ENCODE data around the gene TMEM145. TPM values are rescaled to one million over a fixed set of nuclear protein-coding genes. Genes with fewer than 3 reads are reported as not detected.
A peak's percentile ranks its signal among the peaks of the same experiment; 100 is the strongest.
"Not testable (repeated sequence)": the region's sequence is repeated elsewhere in the genome, so short reads cannot be mapped to it uniquely, and the experiment has no call there.

The TMEM145 gene
- 0.09 TPM in 1 of 2 replicates, not detected in the other for total RNA-seq

DNA sequence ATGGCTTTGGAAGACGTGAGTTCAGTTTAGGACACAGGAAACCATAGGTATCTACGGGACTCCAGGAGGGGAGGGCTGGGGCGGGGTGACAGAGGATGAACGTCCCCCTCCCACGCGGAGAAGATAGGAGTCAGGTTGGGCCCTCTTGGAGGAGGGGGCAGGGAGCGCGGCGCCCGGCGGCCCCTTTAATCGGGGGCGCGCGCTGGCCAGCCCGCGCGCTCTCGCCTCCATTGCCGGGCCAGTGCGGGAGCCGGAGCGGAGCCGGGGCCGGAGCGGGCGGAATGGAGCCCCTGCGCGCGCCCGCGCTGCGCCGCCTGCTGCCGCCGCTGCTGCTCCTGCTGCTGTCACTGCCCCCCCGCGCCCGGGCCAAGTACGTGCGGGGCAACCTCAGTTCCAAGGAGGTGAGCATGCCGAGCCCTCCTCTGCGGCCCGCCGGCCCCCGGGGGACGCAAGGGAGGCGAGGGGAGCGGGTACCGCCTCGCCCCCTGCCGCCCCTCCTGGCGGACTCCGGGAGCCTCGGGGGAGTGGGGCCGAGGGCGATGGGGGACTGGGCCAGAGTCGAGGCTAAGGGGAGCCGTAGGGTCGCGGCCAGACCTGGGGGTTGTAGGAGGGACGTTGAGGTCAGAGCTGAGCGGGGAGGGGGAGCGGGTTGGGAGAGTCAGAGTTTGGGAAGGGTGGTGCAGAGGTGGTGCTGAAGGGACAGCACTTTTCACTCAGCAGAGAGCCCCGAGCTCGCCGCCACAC lies at the start of gene TMEM145:
TSS of gene TMEM145 (plus strand) at position 214 of the 744 bp plus-strand sequence. CDS start at position 282, 68 bp downstream.
- peak; percentile 55 for DNase-seq

GRCh38 chr19:42266105-42266504 lies 47.0 kb upstream of the TMEM145 start:
- not testable (repeated sequence) for DNase-seq

- DNase-seq = not testable (repeated sequence)
Observed at GRCh38 chr19:42266928-42267603, 46.0 kb upstream of the TMEM145 start.

DNA sequence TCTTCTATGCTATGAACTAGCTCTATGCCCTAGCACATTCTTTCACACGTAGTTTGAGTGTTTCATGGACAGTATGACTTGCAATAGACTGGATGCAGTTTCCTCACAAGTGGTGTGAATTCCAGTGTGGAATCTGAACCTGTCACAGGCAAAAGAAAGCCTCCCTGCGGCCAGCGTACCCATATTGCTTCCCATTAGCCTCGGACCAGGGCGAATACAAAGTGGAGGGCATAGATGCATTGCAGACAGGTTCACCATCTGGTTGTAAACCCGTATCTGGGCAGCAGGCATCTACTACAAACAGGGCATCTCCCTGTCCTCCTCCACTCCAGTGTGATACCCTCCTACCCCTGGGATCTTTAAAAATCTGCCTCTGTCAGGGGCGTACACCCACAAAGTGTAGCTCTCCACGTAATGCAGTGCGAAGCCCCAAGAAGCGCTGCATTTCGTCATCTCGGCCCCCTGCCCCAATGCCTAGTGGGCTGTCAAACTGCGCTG lies 45.4 kb upstream of the TMEM145 start:
- DNase-seq = peak; percentile 18

- peak; percentile 100 for DNase-seq
Observed at GRCh38 chr19:42268142-42268703, 44.9 kb upstream of the TMEM145 start.

GRCh38 chr19:42268704-42269477 lies 44.2 kb upstream of the TMEM145 start, which contains the start of gene CIC:
Gene CIC (plus strand): TSS chr19:42269252. CDS start chr19:42271784, 2,532 bp downstream.
- peak; percentile 100 for DNase-seq

GRCh38 chr19:42269478-42270345 lies 43.4 kb upstream of the TMEM145 start:
- no peak for DNase-seq

DNA sequence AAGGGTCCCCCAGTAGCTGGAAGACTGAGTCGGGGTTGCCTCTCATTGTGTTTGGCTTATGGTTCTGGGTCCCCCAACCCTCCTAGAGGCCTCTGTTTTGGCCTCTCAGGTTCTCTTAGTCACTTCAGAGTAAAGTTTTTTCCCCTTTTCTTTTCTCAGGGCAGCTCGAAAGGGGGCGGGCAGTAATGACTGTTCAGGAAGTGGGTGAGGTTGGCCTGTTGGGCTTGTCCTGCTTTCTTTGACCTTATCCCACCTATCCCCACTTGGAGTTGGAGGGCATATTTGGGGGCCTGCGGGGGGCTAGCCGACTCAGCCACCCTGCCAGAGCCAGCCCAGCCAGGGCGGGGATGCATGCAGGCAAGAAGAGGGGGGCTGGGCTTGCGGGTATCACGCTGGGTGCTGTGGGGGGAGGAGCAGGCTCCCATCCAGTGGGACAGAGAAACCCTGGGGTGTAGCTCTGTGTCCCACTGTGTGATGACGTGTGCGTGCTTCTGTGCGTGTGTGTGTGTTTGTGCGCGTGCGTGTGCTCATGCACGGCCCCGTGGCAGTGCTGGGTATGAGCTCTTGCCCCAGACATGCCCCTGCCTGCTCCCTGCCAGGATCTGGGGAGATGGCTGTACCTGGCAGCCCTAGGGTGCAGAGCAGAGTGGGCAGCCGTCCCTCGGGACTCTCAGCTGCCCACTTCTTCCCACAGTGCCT lies 42.6 kb upstream of the TMEM145 start:
- peak; percentile 72 for DNase-seq

- no peak for DNase-seq
Observed at GRCh38 chr19:42271045-42271419, 42.1 kb upstream of the TMEM145 start.

DNA sequence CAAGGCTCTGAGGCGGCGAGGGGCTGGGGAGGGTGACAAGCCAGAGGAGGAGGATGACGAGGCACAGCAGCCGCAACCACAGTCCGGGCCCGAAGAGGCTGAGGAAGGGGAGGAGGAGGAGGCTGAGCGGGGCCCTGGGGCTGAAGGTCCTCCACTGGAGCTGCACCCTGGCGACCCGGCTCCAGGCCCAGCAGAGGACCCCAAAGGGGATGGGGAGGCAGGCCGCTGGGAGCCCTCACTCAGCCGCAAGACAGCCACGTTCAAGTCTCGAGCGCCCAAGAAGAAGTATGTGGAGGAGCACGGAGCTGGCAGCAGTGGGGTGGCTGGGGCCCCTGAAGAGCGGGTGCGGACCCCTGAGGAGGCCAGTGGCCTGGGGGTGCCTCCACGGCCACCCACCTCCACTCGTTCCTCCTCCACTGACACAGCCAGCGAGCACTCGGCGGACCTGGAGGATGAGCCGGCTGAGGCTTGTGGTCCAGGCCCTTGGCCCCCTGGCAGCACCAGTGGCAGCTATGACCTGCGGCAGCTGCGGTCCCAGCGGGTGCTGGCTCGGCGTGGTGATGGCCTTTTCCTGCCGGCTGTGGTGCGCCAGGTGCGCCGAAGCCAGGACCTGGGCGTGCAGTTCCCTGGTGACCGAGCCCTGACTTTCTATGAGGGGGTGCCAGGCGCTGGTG lies 41.1 kb upstream of the TMEM145 start:
- no peak for DNase-seq

DNA sequence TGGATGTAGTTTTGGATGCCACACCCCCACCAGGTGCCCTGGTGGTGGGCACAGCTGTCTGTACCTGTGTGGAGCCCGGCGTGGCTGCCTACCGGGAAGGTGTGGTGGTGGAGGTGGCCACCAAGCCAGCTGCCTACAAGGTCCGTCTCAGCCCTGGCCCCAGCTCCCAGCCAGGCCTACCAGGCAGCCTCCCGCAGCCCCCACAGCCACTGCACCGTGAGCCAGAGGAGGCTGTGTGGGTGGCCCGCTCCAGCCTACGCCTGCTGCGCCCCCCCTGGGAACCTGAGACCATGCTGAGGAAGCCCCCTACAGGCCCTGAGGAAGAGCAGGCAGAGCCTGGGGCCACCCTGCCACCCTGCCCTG lies 40.6 kb upstream of the TMEM145 start:
- no peak for DNase-seq

DNA sequence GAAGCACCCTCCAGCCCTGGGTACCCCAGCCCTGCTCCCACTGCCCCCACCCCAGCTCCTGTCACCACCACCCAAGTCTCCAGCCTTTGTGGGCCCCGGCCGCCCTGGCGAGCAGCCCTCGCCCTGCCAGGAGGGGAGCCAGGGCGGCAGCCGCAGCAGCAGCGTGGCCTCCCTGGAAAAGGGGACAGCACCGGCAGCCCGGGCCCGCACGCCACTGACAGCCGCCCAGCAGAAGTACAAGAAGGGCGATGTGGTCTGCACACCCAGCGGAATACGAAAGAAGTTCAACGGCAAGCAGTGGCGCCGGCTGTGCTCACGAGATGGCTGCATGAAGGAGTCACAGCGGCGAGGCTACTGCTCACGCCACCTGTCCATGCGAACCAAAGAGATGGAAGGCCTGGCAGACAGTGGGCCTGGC lies 40.1 kb upstream of the TMEM145 start:
- no peak for DNase-seq

DNA sequence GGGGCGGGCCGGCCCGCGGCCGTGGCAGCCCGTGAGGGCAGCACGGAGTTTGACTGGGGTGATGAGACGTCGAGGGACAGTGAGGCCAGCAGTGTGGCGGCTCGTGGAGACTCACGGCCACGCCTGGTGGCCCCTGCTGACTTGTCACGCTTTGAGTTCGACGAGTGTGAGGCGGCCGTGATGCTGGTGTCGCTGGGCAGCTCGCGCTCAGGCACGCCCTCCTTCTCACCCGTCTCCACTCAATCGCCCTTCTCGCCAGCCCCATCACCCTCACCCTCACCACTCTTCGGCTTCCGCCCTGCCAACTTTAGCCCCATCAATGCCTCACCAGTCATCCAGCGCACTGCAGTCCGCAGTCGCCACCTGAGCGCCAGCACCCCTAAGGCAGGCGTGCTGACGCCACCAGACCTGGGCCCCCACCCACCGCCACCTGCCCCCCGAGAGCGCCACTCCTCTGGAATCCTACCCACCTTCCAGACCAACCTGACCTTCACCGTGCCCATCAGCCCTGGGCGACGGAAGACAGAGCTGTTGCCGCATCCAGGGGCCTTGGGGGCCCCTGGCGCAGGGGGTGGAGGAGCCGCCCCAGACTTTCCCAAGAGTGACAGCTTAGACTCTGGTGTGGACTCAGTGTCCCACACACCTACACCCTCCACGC lies 39.6 kb upstream of the TMEM145 start:
- DNase-seq = no peak

GRCh38 chr19:42274065-42274682 lies 38.9 kb upstream of the TMEM145 start:
- no peak for DNase-seq

- DNase-seq = no peak
Observed at GRCh38 chr19:42275103-42275502, 38.0 kb upstream of the TMEM145 start.

DNA sequence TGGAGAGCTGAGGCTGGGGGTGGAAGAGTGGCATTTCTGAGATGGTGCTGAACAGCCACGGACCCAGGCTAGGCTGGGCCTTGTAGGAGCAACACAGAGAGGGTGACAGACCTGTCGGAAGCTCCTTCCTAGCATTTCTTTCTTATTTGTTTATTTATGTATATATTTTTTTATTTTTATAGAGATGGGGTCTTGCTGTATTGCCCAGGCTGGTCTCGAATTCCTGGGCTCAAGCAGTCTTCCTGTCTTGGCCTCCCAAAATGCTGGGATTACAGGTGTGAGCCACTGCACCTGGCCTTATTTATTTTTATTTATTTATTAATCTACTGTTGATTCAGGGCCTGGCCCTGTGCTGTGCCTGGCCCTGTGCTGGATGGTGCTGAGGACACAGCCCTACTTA lies 37.6 kb upstream of the TMEM145 start:
- no peak for DNase-seq

- no peak for DNase-seq
Observed at GRCh38 chr19:42276284-42276683, 36.8 kb upstream of the TMEM145 start.

DNA sequence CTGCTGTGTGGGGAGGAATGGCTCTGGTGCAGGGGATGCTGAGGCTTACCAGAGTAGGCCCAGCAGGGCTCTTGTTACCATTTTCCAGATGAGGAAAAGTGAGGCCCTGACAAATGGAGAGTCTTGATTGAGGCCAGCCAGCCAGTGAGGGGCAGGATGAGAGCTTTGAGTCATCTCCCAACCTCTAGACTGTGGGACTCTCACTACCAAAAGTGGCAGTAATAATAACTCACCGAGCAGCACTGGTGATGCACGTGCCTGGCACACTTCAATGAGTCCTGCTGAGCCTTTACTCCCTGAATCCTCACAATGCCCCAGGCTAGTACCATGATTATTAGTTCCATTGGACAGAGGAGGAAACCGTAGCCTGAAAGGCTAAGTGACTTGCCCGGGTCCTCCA lies 36.3 kb upstream of the TMEM145 start:
- no peak for DNase-seq

GRCh38 chr19:42277821-42278451 lies 35.2 kb upstream of the TMEM145 start:
- peak; percentile 69 for DNase-seq
